HG03442 (cell line): ENCODE measurements around the gene ALG3.

Source experiments
- ATAC-seq: cut with Tn5 transposase; IDR thresholded peaks from one replicate; pipeline ENCODE4 v1.9.1; 2021; ENCODE audit warnings: mild to moderate bottlenecking, moderate library complexity; ENCODE audit not compliant: unreplicated experiment

ALG3 gene

GRCh38 chr3:184200825-184201224 lies 47.9 kb downstream of the ALG3 start:
- no peak for ATAC-seq

- ATAC-seq: no peak
These were observed 50.3 kb downstream of the ALG3 start for GRCh38 chr3:184198509-184198908.

- ATAC-seq: no peak
These were observed 52.2 kb downstream of the ALG3 start for GRCh38 chr3:184196536-184196935.

GRCh38 chr3:184193991-184194539 lies 54.7 kb downstream of the ALG3 start:
- no peak for ATAC-seq

- no peak for ATAC-seq
These were observed 55.9 kb downstream of the ALG3 start for GRCh38 chr3:184192889-184193288.
